NCI-H69 (cell line): ENCODE results near the gene PCBP3.

Source experiments
- DNase-seq: peaks from one replicate; lab custom pipeline; 2025; lab: John Stamatoyannopoulos, UW

The PCBP3 gene

GRCh38 chr21:45753445-45753844 lies 109.9 kb downstream of the PCBP3 start:
- DNase-seq, result no peak

GRCh38 chr21:45756029-45756428 lies 112.5 kb downstream of the PCBP3 start:
- no peak for DNase-seq

GRCh38 chr21:45756669-45757068 lies 113.1 kb downstream of the PCBP3 start:
- no peak for DNase-seq

GRCh38 chr21:45761704-45762103 lies 118.2 kb downstream of the PCBP3 start:
- DNase-seq, result no peak

- DNase-seq, result no peak
These were observed 119.5 kb downstream of the PCBP3 start for GRCh38 chr21:45763074-45763473.

GRCh38 chr21:45763506-45763905 lies 120.0 kb downstream of the PCBP3 start:
- DNase-seq, result no peak

GRCh38 chr21:45764792-45765191 lies 121.3 kb downstream of the PCBP3 start:
- no peak for DNase-seq

- no peak for DNase-seq
These were observed 121.8 kb downstream of the PCBP3 start for GRCh38 chr21:45765375-45765774.

- no peak for DNase-seq
These were observed 122.5 kb downstream of the PCBP3 start for GRCh38 chr21:45766055-45766454.

- DNase-seq, result no peak
These were observed 123.0 kb downstream of the PCBP3 start for GRCh38 chr21:45766501-45766900.

- DNase-seq, result no peak
These were observed 123.8 kb downstream of the PCBP3 start for GRCh38 chr21:45767071-45768006.

- DNase-seq, result no peak
These were observed 124.7 kb downstream of the PCBP3 start for GRCh38 chr21:45768011-45768739.

- DNase-seq, result peak; percentile 20
These were observed 125.2 kb downstream of the PCBP3 start for GRCh38 chr21:45768740-45769048.

- DNase-seq, result no peak
These were observed 125.8 kb downstream of the PCBP3 start for GRCh38 chr21:45769294-45769693.

GRCh38 chr21:45769896-45770295 lies 126.4 kb downstream of the PCBP3 start:
- no peak for DNase-seq

- DNase-seq, result no peak
These were observed 128.7 kb downstream of the PCBP3 start for GRCh38 chr21:45772180-45772579.

- no peak for DNase-seq
These were observed 130.8 kb downstream of the PCBP3 start for GRCh38 chr21:45774291-45774690.

GRCh38 chr21:45776971-45777370 lies 133.4 kb downstream of the PCBP3 start:
- no peak for DNase-seq

- no peak for DNase-seq
These were observed 135.2 kb downstream of the PCBP3 start for GRCh38 chr21:45778686-45779085.

GRCh38 chr21:45779226-45779625 lies 135.7 kb downstream of the PCBP3 start:
- no peak for DNase-seq

- no peak for DNase-seq
These were observed 137.1 kb downstream of the PCBP3 start for GRCh38 chr21:45780647-45781046.

- no peak for DNase-seq
These were observed 138.2 kb downstream of the PCBP3 start for GRCh38 chr21:45781741-45782140.

- DNase-seq, result no peak
These were observed 143.1 kb downstream of the PCBP3 start for GRCh38 chr21:45786660-45787059.
